ENCODE data around the gene LAMA2.

LAMA2 gene

GRCh38 chr6:129320892-129321291 lies 438.0 kb downstream of the LAMA2 start:
- no peak for DNase-seq (ENCODE audit: low spot score)

- DNase-seq (ENCODE audit: low spot score): no peak
Measured at GRCh38 chr6:129321303-129321702, 438.4 kb downstream of the LAMA2 start.

- no peak for DNase-seq (ENCODE audit: low spot score)
Measured at GRCh38 chr6:129324345-129324744, 441.4 kb downstream of the LAMA2 start.

- DNase-seq (ENCODE audit: low spot score): no peak
Measured at GRCh38 chr6:129329678-129330077, 446.7 kb downstream of the LAMA2 start.

- DNase-seq (ENCODE audit: low spot score): no peak
Measured at GRCh38 chr6:129331450-129332138, 448.7 kb downstream of the LAMA2 start.

GRCh38 chr6:129335792-129336191 lies 452.9 kb downstream of the LAMA2 start:
- DNase-seq (ENCODE audit: low spot score): no peak

- no peak for DNase-seq (ENCODE audit: low spot score)
Measured at GRCh38 chr6:129338683-129339082, 455.7 kb downstream of the LAMA2 start.

- DNase-seq (ENCODE audit: low spot score): no peak
Measured at GRCh38 chr6:129340983-129341382, 458.0 kb downstream of the LAMA2 start.

GRCh38 chr6:129342243-129342642 lies 459.3 kb downstream of the LAMA2 start:
- DNase-seq (ENCODE audit: low spot score): no peak

- no peak for DNase-seq (ENCODE audit: low spot score)
Measured at GRCh38 chr6:129342796-129343195, 459.9 kb downstream of the LAMA2 start.

- DNase-seq (ENCODE audit: low spot score): no peak
Measured at GRCh38 chr6:129344379-129344778, 461.4 kb downstream of the LAMA2 start.

- no peak for DNase-seq (ENCODE audit: low spot score)
Measured at GRCh38 chr6:129345890-129346289, 463.0 kb downstream of the LAMA2 start.

- DNase-seq (ENCODE audit: low spot score): no peak
Measured at GRCh38 chr6:129346964-129347363, 464.0 kb downstream of the LAMA2 start.

GRCh38 chr6:129350278-129350677 lies 467.3 kb downstream of the LAMA2 start:
- no peak for DNase-seq (ENCODE audit: low spot score)

- DNase-seq (ENCODE audit: low spot score): no peak
Measured at GRCh38 chr6:129351807-129352206, 468.9 kb downstream of the LAMA2 start.

GRCh38 chr6:129353067-129353466 lies 470.1 kb downstream of the LAMA2 start:
- DNase-seq (ENCODE audit: low spot score): no peak

- DNase-seq (ENCODE audit: low spot score): no peak
Measured at GRCh38 chr6:129356129-129356528, 473.2 kb downstream of the LAMA2 start.

GRCh38 chr6:129359811-129360681 lies 477.1 kb downstream of the LAMA2 start:
- DNase-seq (ENCODE audit: low spot score): no peak

GRCh38 chr6:129360682-129360955 lies 477.7 kb downstream of the LAMA2 start:
- no peak for DNase-seq (ENCODE audit: low spot score)

- DNase-seq (ENCODE audit: low spot score): no peak
Measured at GRCh38 chr6:129364037-129364436, 481.1 kb downstream of the LAMA2 start.

- no peak for DNase-seq (ENCODE audit: low spot score)
Measured at GRCh38 chr6:129364767-129365166, 481.8 kb downstream of the LAMA2 start.

GRCh38 chr6:129368076-129368475 lies 485.1 kb downstream of the LAMA2 start:
- DNase-seq (ENCODE audit: low spot score): no peak

GRCh38 chr6:129368970-129369369 lies 486.0 kb downstream of the LAMA2 start:
- no peak for DNase-seq (ENCODE audit: low spot score)

- DNase-seq (ENCODE audit: low spot score): no peak
Measured at GRCh38 chr6:129369737-129370136, 486.8 kb downstream of the LAMA2 start.

Data from CD4-positive, alpha-beta T cell treated with Interleukin-6 at 100 ng/mL for 8 hours (primary cell).